B cell (primary cell): ENCODE measurements around the gene TRRAP.

Experiments
- CTCF ChIP-seq: fragments of 200-600 bp; IDR thresholded peaks from one replicate; pipeline ENCODE4 v1.8.0; 2022; ENCODE audit warnings: antibody characterized with exemption, mild to moderate bottlenecking
- EZH2 ChIP-seq: IDR thresholded peaks from 2 replicates; pipeline ENCODE4 v1.6.1; 2012; ENCODE audit warnings: borderline replicate concordance, low read depth, mild to moderate bottlenecking, moderate library complexity, low read length; ENCODE audit not compliant: insufficient read depth, poor library complexity, severe bottlenecking

GRCh38 chr7:99014113-99014985 is 136.0 kb downstream of the TRRAP start:
- TF ChIP-seq CTCF (no peak), EZH2 (no peak)
